ENCODE measurements around the gene C2CD4D. TPM values are rescaled to one million over a fixed set of nuclear protein-coding genes. Genes with fewer than 3 reads are reported as not detected.

Gene C2CD4D
- polyA plus RNA-seq, 1 donor from 2014 or later: not detected

GRCh38 chr1:151825204-151825603 is 14.4 kb downstream of the C2CD4D start:
- no peak overlapping the region for H3K9ac ChIP-seq (ENCODE audit: low read length)
- no peaks in the 10 kb centered on the region for H3K36me3 ChIP-seq (ENCODE audit: insufficient read depth, low read length)
- TF ChIP-seq EZH2 (IDR thresholded peaks at IDR 0.05; ENCODE audit: borderline replicate concordance, insufficient read depth, low read length, poor library complexity, severe bottlenecking): no peak
- no peak for TF ChIP-seq CTCF (IDR thresholded peaks at IDR 0.05; ENCODE audit: poor library complexity, severe bottlenecking)
- no peak for TF ChIP-seq TAF1 (IDR thresholded peaks at IDR 0.05; ENCODE audit: low read depth)
- TF ChIP-seq POLR2AphosphoS5 (IDR thresholded peaks at IDR 0.05): no peak
- no peak for TF ChIP-seq MXI1 (conservative IDR thresholded peaks at IDR 0.05; ENCODE audit: poor library complexity, severe bottlenecking)
- no peak for TF ChIP-seq EP300 (conservative IDR thresholded peaks at IDR 0.05; ENCODE audit: poor library complexity, severe bottlenecking)
- no peak for TF ChIP-seq RAD21 (conservative IDR thresholded peaks at IDR 0.05)
- no peak for TF ChIP-seq SMC3 (conservative IDR thresholded peaks at IDR 0.05; ENCODE audit: poor library complexity)
- TF ChIP-seq REST (IDR thresholded peaks at IDR 0.05; ENCODE audit: borderline replicate concordance): no peak
- no peaks in the 10 kb centered on the region for H3K9me2 ChIP-seq (ENCODE audit: insufficient read depth, low read length)
- no peak overlapping the region for H2AFZ ChIP-seq (ENCODE audit: low read depth, low read length)
- no peaks in the 10 kb centered on the region for H3F3A ChIP-seq (ENCODE audit: insufficient read depth, low read length, poor library complexity, severe bottlenecking)
- H3K27ac ChIP-seq (ENCODE audit: low read length): no peak overlapping the region
- H3K9me3 ChIP-seq (ENCODE audit: low read length): no peaks in the 10 kb centered on the region
- H3K27me3 ChIP-seq (ENCODE audit: insufficient read depth, low read depth, low read length): no peaks in the 10 kb centered on the region
- no peak overlapping the region for H3K4me2 ChIP-seq (ENCODE audit: low read length)
- H3K79me2 ChIP-seq (replicated peaks; ENCODE audit: insufficient read depth, low read length): no peaks in the 10 kb centered on the region
- no peaks in the 10 kb centered on the region for H4K20me1 ChIP-seq (ENCODE audit: insufficient read depth)
- no peak overlapping the region for H3K4me3 ChIP-seq (ENCODE audit: low read length)

GRCh38 chr1:151823175-151823574 is 16.4 kb downstream of the C2CD4D start:
- Histone ChIP-seq H3K9me2 (ENCODE audit: insufficient read depth, low read length) (no peaks in the 10 kb centered on the region), H3K27ac (ENCODE audit: low read length) (no peak overlapping the region), H2AFZ (ENCODE audit: low read depth, low read length) (no peak overlapping the region), H3K27me3 (ENCODE audit: insufficient read depth, low read depth, low read length) (no peaks in the 10 kb centered on the region), H3K9me3 (ENCODE audit: low read length) (no peaks in the 10 kb centered on the region), H3K36me3 (ENCODE audit: insufficient read depth, low read length) (no peaks in the 10 kb centered on the region), H3F3A (ENCODE audit: insufficient read depth, low read length, poor library complexity, severe bottlenecking) (no peaks in the 10 kb centered on the region), H4K20me1 (ENCODE audit: insufficient read depth) (no peaks in the 10 kb centered on the region), H3K9ac (ENCODE audit: low read length) (no peak overlapping the region), H3K4me3 (ENCODE audit: low read length) (no peak overlapping the region), H3K79me2 (replicated peaks; ENCODE audit: insufficient read depth, low read length) (no peaks in the 10 kb centered on the region), H3K4me2 (ENCODE audit: low read length) (no peak overlapping the region)
- TF ChIP-seq RAD21 (conservative IDR thresholded peaks at IDR 0.05): no peak
- TF ChIP-seq POLR2AphosphoS5 (IDR thresholded peaks at IDR 0.05): no peak
- no peak for TF ChIP-seq SMC3 (conservative IDR thresholded peaks at IDR 0.05; ENCODE audit: poor library complexity)
- TF ChIP-seq TAF1 (IDR thresholded peaks at IDR 0.05; ENCODE audit: low read depth): no peak
- TF ChIP-seq EZH2 (IDR thresholded peaks at IDR 0.05; ENCODE audit: borderline replicate concordance, insufficient read depth, low read length, poor library complexity, severe bottlenecking): no peak
